Small intestine (tissue), 7 donors: ENCODE results near the gene PSAP. TPM values are rescaled to one million over a fixed set of nuclear protein-coding genes. Genes with fewer than 3 reads are reported as not detected.

ENCODE experiments used
- DNase-seq, 2 donors: peaks; one replicate each; pipeline versions ENCODE4 v3.0.0 to v3.0.0-alpha.2; 2013
- FAIRE-seq: peaks from 2 replicates; lab custom pipeline; 2012; peaks lifted over from hg19 to GRCh38; lab: Jason Lieb, UNC
- H3K27ac ChIP-seq, 3 donors: one replicate each; pipeline ENCODE4 v1.5.1; 2013; ENCODE audit warnings: low read length in 2 of 3, mild to moderate bottlenecking in 2 of 3, control low read depth in 1 of 3, inconsistent platforms in 1 of 3, low read depth in 1 of 3, moderate library complexity in 1 of 3
- H3K27me3 ChIP-seq, 3 donors: one replicate each; pipeline ENCODE4 v1.6.1; 2013; ENCODE audit warnings: low read length in 3 of 3, inconsistent platforms in 1 of 3; ENCODE audit not compliant: control insufficient read depth in 3 of 3, insufficient read depth in 3 of 3
- H3K36me3 ChIP-seq, 3 donors: one replicate each; pipeline ENCODE4 v1.6.1; 2013; ENCODE audit warnings: low read length in 3 of 3, inconsistent platforms in 1 of 3, low read depth in 1 of 3, mild to moderate bottlenecking in 1 of 3, moderate library complexity in 1 of 3; ENCODE audit not compliant: control insufficient read depth in 3 of 3, insufficient read depth in 2 of 3
- H3K4me1 ChIP-seq, 3 donors: one replicate each; pipeline ENCODE4 v1.6.1; 2013; ENCODE audit warnings: low read length in 2 of 3, inconsistent platforms in 1 of 3, low read depth in 1 of 3, mild to moderate bottlenecking in 1 of 3, moderate library complexity in 1 of 3; ENCODE audit not compliant: control insufficient read depth in 3 of 3, insufficient read depth in 2 of 3
- H3K4me3 ChIP-seq, 3 donors: one replicate each; pipeline ENCODE4 v1.5.1; 2013; ENCODE audit warnings: low read length in 3 of 3, control low read depth in 1 of 3, inconsistent platforms in 1 of 3, low read depth in 1 of 3, mild to moderate bottlenecking in 1 of 3, moderate library complexity in 1 of 3
- H3K9me3 ChIP-seq, 2 donors: one replicate each; pipeline ENCODE4 v1.6.1; 2013; ENCODE audit warnings: low read depth in 1 of 2, low read length in 1 of 2; ENCODE audit not compliant: control insufficient read depth in 2 of 2, insufficient read depth in 1 of 2
- WGBS, 3 donors: extraction: QIAGEN DNeasy Blood & Tissue Kit; methylation state at CpG; one replicate each; pipeline ENCODE4 v1.1.7; 2013; 5-methylcytosine and 5-hydroxymethylcytosine counted together
- polyA plus RNA-seq, 4 donors: library from polyadenylated mRNA; stranded (reverse) in 3 of 4; unstranded in 1 of 4; fragments of 200-250 nt in 3 of 4; fragments of 120-200 nt in 1 of 4; gene quantifications; one replicate each; pipeline versions ENCODE4 v1.2.1 to v1.2.3, GENCODE V29; 2013
- donor health status: healthy with polysubstance abuse.
- donor health status: control.
- donor health status: control.
- donor health status: Bipolar disorder and iron deficiency.
- donor health status: healthy.

The PSAP gene
- polyA plus RNA-seq, 4 donors = 149 to 603 (median 311) TPM

GRCh38 chr10:71821909-71822763 lies 28.9 kb downstream of the PSAP start:
- DNase-seq (no peak), FAIRE-seq (no peak)
- Histone ChIP-seq H3K9me3 (no peaks in the 10 kb centered on the region), H3K4me3 (no peak overlapping the region), H3K27me3 (no peaks in the 10 kb centered on the region), H3K27ac (no peak overlapping the region), H3K4me1 (no peaks in the 10 kb centered on the region), H3K36me3 (peaks cover 31 to 77% (median 50%) of the 10 kb centered on the region in 3 donors)
- WGBS, 3 donors = 80 to 85% (median 80%) methylated on average over 9 of the region's 9 CpGs

DNA sequence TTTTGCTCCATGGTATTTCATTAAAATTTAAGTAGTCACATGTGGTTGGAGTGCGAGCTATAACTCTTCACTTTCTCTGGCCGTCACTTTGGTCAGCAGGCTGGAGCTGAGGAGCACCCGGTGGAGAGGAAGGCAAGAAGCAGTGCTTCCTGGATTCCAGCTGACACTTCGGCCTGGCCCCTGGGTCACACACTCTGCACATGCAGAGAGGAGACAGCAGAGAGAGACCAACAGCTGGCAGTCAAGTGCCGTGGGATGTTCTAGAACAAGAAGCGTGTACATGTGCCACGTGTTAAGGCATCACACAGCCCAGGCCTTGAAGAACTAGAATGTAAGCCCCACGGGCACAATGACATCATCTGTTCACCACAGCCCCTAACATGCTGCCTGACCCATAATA lies 30.1 kb downstream of the PSAP start:
- H3K9me3 ChIP-seq = no peaks in the 10 kb centered on the region
- WGBS, 3 donors = 88 to 91% (median 89%) methylated on average over 8 of the region's 8 CpGs
- no peak overlapping the region for H3K27ac ChIP-seq
- no peak overlapping the region for H3K4me3 ChIP-seq
- H3K27me3 ChIP-seq = no peaks in the 10 kb centered on the region
- no peak for FAIRE-seq
- no peaks in the 10 kb centered on the region for H3K4me1 ChIP-seq
- no peak for DNase-seq
- H3K36me3 ChIP-seq = peaks cover 28 to 81% (median 54%) of the 10 kb centered on the region in 3 donors

GRCh38 chr10:71819985-71820384 lies 31.1 kb downstream of the PSAP start:
- no peak for DNase-seq
- WGBS, 3 donors = 79 to 90% (median 90%) methylated on average over 6 of the region's 6 CpGs
- no peaks in the 10 kb centered on the region for H3K9me3 ChIP-seq
- H3K36me3 ChIP-seq = peaks cover 22 to 84% (median 48%) of the 10 kb centered on the region in 3 donors
- no peak for FAIRE-seq
- H3K4me1 ChIP-seq = no peaks in the 10 kb centered on the region
- H3K27ac ChIP-seq = no peak overlapping the region
- no peak overlapping the region for H3K4me3 ChIP-seq
- no peaks in the 10 kb centered on the region for H3K27me3 ChIP-seq

- no peaks in the 10 kb centered on the region for H3K27me3 ChIP-seq
- DNase-seq = no peak
- no peak for FAIRE-seq
- WGBS, 3 donors = 94 to 97% (median 97%) methylated on average over 18 of the region's 18 CpGs
- H3K4me3 ChIP-seq = no peak overlapping the region
- no peaks in the 10 kb centered on the region for H3K9me3 ChIP-seq
- no peak overlapping the region for H3K27ac ChIP-seq
- peaks cover 22 to 85% (median 45%) of the 10 kb centered on the region in 3 donors for H3K36me3 ChIP-seq
- H3K4me1 ChIP-seq = no peaks in the 10 kb centered on the region
Measured at GRCh38 chr10:71819441-71819861, 31.6 kb downstream of the PSAP start.

DNA sequence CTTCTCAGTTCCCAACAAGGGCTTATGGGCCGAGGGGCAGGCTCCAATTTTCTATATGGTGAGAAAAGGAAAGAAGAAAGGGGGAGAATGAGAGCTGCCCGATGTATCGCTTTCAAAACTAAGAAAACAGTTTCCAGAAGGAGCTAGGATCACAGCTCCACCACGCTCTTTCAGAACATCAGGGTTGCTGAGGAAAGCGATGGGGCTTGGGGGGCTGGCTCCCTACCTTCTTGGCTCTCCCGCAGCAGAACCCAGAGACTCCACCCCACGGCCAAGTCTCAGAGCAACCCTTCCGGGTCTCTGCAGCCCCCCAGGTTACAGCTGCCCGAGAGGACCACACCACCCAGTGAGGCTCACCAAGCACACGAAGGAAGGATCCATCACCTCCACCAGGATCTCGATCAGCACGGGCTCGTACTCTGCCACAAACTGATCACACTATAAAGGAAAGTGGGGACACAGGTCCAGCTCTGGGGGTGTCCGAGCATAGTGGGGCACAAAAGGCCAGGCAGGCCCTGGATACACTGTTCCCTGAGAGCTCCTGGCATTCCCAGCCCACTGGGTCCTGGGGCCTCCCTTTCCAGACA lies 32.3 kb downstream of the PSAP start:
- Histone ChIP-seq H3K27me3 (no peaks in the 10 kb centered on the region), H3K4me3 (no peak overlapping the region), H3K4me1 (no peaks in the 10 kb centered on the region), H3K27ac (no peak overlapping the region), H3K9me3 (no peaks in the 10 kb centered on the region), H3K36me3 (peaks cover 22 to 79% (median 45%) of the 10 kb centered on the region in 3 donors)
- no peak for DNase-seq
- no peak for FAIRE-seq
- WGBS, 3 donors = 89 to 94% (median 94%) methylated on average over 14 of the region's 14 CpGs

- H3K9me3 ChIP-seq = no peaks in the 10 kb centered on the region
- H3K4me3 ChIP-seq = no peak overlapping the region
- no peak for FAIRE-seq
- 80 to 88% (median 83%) methylated on average over 9 of the region's 9 CpGs for WGBS, 3 donors
- H3K36me3 ChIP-seq = peaks cover 18 to 73% (median 45%) of the 10 kb centered on the region in 3 donors
- H3K27me3 ChIP-seq = no peaks in the 10 kb centered on the region
- no peak overlapping the region for H3K27ac ChIP-seq
- H3K4me1 ChIP-seq = no peaks in the 10 kb centered on the region
- DNase-seq = no peak
Measured at GRCh38 chr10:71817831-71818655, 33.0 kb downstream of the PSAP start.

GRCh38 chr10:71816936-71817618 lies 34.0 kb downstream of the PSAP start:
- H3K27me3 ChIP-seq = no peaks in the 10 kb centered on the region
- H3K9me3 ChIP-seq = no peaks in the 10 kb centered on the region
- no peak overlapping the region for H3K4me3 ChIP-seq
- H3K36me3 ChIP-seq = peaks cover 16 to 70% (median 41%) of the 10 kb centered on the region in 3 donors
- FAIRE-seq (no peak), DNase-seq (no peak)
- no peak overlapping the region for H3K27ac ChIP-seq
- 84 to 96% (median 89%) methylated on average over 8 of the region's 8 CpGs for WGBS, 3 donors
- H3K4me1 ChIP-seq = no peaks in the 10 kb centered on the region
